ENCODE results near the gene COMP. TPM values are rescaled to one million over a fixed set of nuclear protein-coding genes. Genes with fewer than 3 reads are reported as not detected.
A peak's percentile ranks its signal among the peaks of the same experiment; 100 is the strongest.

COMP gene
- total and polyA plus RNA-seq, 2 donors (not counting 1 experiment from before 2014, with no cell fraction given), result not detected

DNA sequence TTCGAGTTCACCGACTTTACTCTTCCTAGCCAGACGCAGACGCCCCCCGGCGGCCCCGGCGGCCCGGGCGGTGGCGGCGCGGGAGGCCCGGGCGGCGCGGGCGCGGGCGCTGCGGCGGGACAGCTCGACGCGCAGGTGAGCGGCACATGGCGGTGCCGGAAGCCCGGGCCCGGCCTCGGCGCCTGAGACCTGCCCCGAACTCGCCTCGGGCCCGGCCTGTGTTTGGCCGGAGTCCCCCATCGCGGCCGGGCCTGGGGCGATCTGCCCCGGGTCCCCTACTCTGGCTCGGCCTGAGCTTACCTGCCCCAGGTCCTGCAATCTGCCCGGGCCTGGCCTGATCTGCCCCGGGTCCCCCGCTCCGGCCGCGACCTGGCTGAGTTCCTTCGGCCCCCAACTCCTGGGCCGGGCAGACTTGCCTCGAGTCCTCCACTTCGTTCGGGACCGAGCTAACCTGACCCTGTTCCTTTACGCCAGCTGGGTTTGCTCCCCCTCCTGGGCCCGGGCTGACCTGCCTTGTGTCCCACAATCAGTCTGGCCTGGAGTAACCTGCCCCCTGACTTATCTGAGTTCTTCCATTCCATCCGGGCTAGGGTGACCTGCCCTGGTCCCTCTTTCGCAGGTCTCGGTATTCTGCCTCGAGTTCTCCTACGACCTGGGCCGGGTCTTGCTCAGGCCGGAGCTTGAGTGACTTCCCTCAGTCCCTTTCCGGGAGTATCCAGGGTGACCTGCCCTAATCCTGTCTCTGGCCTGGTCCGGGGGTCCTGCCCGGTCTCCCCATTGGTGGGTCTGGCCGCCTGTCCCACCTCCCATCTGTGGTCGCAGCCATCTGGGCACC lies 41.4 kb upstream of the COMP start:
- Histone ChIP-seq H3K4me2 (replicated peaks; ENCODE audit: low read depth, low read length, poor library complexity, severe bottlenecking) (peak overlapping the region; percentile 88), H3K9ac (ENCODE audit: low read length) (peak overlapping the region; percentile 81), H3K79me2 (ENCODE audit: control insufficient read depth, insufficient read depth, low read length) (peaks cover 57% of the 10 kb centered on the region), H3K9me3 (ENCODE audit: control extremely low read depth in 1 of 3, control insufficient read depth in 2 of 3, insufficient read depth in 1 of 3, low read length in 2 of 3) (peaks cover 0 to 3% (median 0%) of the 10 kb centered on the region in 3 donors), H3K27ac (ENCODE audit: low read length in 2 of 2) (peak overlapping the region; percentile 60 to 90), H2AFZ (ENCODE audit: insufficient read depth, low read depth, low read length, poor library complexity, severe bottlenecking) (peak overlapping the region; percentile 97), H3K27me3 (replicated peaks in 1 of 4; ENCODE audit: control extremely low read depth in 1 of 4, control insufficient read depth in 3 of 4, insufficient read depth in 4 of 4, low read length in 3 of 4) (no peaks in the 10 kb centered on the region), H3K4me1 (ENCODE audit: control insufficient read depth in 2 of 2, insufficient read depth in 2 of 2, low read length in 2 of 2) (peaks cover 34 to 41% of the 10 kb centered on the region in 2 donors), H3K36me3 (replicated peaks in 1 of 2; ENCODE audit: control extremely low read depth in 1 of 2, control insufficient read depth in 1 of 2, extremely low read depth in 1 of 2, insufficient read depth in 2 of 2, low read length in 1 of 2) (peaks cover 7 to 20% of the 10 kb centered on the region in 2 experiments), H3K4me3 (ENCODE audit: control extremely low read depth in 1 of 5, extremely low read depth in 1 of 5, insufficient read depth in 1 of 5, low read depth in 2 of 5, low read length in 4 of 5) (peak overlapping the region; percentile 63 to 82 (median 73)), H4K20me1 (ENCODE audit: control insufficient read depth, insufficient read depth, low read length, poor library complexity, severe bottlenecking) (peaks cover 53% of the 10 kb centered on the region)
- DNase-seq (peak; percentile 55), ATAC-seq (ENCODE audit: low read depth) (peak; percentile 29)
- POLR2A ChIA-PET, result interaction anchor here (0.6 to 1.6 kb wide), 3 partner anchors 150 to 261 kb away, joined by 3 to 8 read pairs (median 3); no protein-coding TSS in a partner anchor
- H3K4me1 Mint-ChIP-seq, result peaks cover 42% of the 10 kb centered on the region
- no peaks in the 10 kb centered on the region for H3K9me3 Mint-ChIP-seq (ENCODE audit: insufficient read depth)
- peak overlapping the region; percentile 92 for H3K27ac Mint-ChIP-seq
- CTCF ChIA-PET, result interaction anchor here (0.8 to 6.1 kb wide), 8 partner anchors 11 to 313 kb away, joined by 3 to 41 read pairs (median 4); partner anchors contain the start of gene TMEM59L
- no peak for TF ChIP-seq EZH2 (IDR thresholded peaks at IDR 0.05; ENCODE audit: borderline replicate concordance, insufficient read depth, low read depth, low read length, poor library complexity, severe bottlenecking)
- TF ChIP-seq, protein P1, sequence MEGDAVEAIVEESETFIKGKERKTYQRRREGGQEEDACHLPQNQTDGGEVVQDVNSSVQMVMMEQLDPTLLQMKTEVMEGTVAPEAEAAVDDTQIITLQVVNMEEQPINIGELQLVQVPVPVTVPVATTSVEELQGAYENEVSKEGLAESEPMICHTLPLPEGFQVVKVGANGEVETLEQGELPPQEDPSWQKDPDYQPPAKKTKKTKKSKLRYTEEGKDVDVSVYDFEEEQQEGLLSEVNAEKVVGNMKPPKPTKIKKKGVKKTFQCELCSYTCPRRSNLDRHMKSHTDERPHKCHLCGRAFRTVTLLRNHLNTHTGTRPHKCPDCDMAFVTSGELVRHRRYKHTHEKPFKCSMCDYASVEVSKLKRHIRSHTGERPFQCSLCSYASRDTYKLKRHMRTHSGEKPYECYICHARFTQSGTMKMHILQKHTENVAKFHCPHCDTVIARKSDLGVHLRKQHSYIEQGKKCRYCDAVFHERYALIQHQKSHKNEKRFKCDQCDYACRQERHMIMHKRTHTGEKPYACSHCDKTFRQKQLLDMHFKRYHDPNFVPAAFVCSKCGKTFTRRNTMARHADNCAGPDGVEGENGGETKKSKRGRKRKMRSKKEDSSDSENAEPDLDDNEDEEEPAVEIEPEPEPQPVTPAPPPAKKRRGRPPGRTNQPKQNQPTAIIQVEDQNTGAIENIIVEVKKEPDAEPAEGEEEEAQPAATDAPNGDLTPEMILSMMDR (IDR thresholded peaks at IDR 0.05), result no peak
- intact Hi-C loops (cut with micrococcal nuclease), result loop anchor here (5.0 kb wide), 4 partner anchors 45 to 630 kb away; partner anchors contain the start of genes COPE, DDX49 and RAB3A
- H3K27me3 Mint-ChIP-seq, result peaks cover 7% of the 10 kb centered on the region
- under 1% methylated on average over 69 of the region's 69 CpGs for WGBS (ENCODE audit: insufficient coverage)
- H3K4me3 Mint-ChIP-seq, result peak overlapping the region; percentile 91

All from B cell (primary cell).